Activated gamma-delta T cell (primary cell): ENCODE data around the gene DHX58.
"Not testable (repeated sequence)": the region's sequence is repeated elsewhere in the genome, so short reads cannot be mapped to it uniquely, and the experiment has no call there.

Experiments
- DNase-seq: peaks from one replicate; lab custom pipeline; 2025; lab: John Stamatoyannopoulos, UW
- total RNA-seq, 2 donors: gene quantifications; one replicate each; lab custom pipeline; 2026; lab: John Stamatoyannopoulos, UW

Gene DHX58
- total RNA-seq = 47.6 to 49.5 reads per million in 2 donors

DNA sequence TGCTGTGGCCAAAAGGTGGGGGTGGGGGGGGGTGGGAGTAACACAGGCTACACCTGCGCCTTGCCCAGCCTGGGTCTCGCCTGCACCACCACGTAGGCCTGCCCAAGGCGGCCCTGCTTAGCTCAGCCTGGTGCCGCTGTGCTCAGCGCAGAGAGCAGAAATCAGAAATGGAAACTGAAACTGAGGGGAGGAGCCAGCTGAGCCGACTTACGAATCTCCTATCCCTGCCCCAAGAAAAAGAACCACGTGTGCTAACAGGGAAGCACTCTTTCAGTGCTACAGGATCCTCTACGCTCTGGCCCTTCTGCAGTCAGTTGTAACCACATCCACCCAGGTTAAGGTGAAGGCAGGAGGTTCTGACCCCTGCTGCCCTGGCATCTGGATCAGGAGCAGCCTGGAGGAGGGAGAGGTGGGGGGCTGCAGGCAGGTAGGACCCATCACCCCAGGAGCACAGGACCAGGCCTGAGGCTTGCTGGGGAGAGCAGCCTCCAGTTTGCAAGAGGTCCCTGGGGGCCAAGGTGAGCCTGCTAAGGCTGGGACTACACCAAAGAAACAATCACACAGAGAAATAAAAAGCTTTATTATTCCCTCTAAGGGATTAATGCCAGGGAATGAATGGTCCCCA lies at the start of gene DHX58:
Gene DHX58, minus strand, starts transcription at position 163 of the 625 bp plus-strand sequence. CDS start 822 bp downstream, outside the sequence.
- no peak for DNase-seq

GRCh38 chr17:42160531-42160910 lies 48.0 kb upstream of the DHX58 start:
- no peak for DNase-seq

DNA sequence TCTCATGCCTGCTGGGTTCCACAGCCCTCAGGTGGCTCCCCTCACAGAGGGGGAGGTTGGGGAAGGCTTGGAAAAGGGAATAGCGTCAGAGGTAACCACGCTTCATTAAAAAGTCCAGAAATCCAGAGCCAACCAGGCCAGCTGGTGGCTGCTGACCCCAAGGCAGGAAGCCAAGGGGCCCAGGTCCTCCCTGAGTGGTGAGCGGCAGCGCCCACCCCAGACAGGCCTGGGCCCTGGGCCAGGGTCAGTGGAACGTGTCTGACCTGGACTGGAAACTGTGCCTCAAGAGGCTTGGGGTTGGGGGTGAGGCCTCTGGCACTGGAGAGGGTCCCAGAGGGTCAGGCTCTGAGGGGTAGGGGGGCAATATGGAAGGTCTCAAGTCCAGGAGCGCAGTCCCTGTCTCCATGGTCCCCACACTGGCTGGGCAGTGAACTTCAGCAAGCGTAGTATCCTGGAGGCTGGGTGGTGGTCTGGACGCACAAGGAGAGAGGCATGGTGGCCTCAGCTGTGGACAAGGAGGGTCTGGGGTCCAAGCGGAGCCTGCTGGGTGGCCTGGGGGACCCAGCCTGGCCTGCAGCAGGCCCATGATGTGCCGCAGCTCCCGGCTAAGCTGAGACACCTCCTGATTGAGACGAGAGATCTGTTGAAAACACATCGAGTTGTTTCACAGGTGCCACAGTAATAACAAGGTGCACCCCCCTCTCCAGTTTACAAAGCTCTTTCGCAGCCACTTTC lies 47.4 kb upstream of the DHX58 start:
- no peak for DNase-seq

- no peak for DNase-seq
Observed at GRCh38 chr17:42155614-42156045, 43.1 kb upstream of the DHX58 start.

GRCh38 chr17:42153919-42154742 lies 41.6 kb upstream of the DHX58 start:
- no peak for DNase-seq

- DNase-seq = no peak
Observed at GRCh38 chr17:42146911-42147607, 34.5 kb upstream of the DHX58 start.

- DNase-seq = not testable (repeated sequence)
Observed at GRCh38 chr17:42143138-42143537, 30.6 kb upstream of the DHX58 start.

DNA sequence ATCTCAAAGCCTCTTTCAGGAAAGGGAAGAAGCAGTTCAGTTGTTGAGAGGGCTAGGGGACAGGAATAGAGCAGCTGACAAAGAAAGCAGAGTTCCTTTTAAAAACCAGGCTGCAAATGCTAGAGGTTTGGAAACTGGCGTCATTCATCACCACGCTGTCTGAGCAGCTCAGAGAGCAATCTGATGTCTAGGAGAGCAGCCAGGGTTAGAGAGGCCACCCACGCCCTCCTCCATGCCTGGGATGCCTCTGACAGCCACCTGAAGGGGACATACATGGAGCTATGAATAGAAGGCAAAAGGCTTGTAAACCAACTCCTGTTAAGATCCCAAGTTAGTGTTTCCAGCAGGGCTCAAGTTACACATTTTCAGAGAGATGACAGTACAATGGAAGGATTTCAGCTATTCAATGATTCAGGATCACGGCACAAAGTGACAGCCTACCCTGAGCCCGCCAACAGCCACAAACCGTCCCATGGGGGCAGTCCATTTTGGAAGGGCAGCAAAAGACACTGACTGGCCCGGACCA lies 29.9 kb upstream of the DHX58 start:
- DNase-seq = no peak

- DNase-seq = no peak
Observed at GRCh38 chr17:42141382-42141781, 28.9 kb upstream of the DHX58 start.

DNA sequence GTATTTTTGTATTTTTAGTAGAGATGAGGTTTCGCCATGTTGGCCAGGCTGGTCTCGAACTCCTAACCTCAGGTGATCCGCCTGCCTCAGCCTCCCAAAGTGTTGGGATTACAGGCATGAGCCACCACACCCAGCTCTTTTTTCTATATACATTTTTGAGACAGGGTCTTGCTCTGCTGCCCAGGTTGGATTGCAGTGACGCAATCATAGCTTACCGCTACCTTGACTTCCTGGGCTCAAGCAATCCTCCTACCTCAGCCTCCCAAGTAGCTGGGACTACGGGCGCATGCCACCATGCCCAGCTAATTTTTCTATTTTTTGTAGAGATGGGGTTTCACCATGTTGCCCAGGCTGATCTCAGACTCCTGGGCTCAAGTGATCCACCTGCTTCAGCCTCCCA lies 28.2 kb upstream of the DHX58 start:
- DNase-seq = not testable (repeated sequence)

DNA sequence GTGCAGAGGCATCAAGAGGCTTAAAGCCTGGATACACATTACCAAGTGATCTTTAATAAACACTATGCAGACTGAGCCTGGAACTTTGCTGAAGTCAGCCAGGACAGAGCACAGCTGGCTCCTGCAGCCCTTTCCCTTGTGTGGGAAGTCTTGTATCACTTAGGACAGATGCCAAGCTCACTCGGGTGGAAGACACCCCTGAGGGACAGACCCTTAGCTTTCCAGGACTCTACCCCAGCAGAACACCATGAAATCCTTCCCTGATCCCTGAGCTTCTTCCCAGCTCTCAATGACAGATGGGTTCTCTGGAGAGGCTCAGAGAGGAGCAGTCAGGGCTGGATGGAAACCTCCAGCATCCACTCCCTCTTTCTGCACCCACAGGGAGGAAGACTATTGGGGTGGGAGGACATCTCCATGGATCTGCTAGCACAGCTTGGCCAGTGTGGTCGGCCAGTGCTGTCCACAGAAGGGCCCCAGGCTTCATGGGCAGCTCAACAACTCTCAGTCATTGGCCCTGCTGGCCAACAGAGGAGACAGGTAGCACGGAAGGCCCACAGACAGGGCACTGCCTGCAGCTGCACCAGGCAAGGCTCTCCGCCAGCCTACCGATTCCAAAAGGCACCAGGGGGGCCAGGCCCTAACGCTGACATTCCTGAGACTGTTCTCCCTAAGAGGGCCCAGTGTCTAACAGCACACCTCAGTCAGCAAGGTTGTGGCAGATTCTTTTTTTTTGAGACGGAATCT lies 26.4 kb upstream of the DHX58 start:
- DNase-seq = no peak

GRCh38 chr17:42136654-42137051 lies 24.1 kb upstream of the DHX58 start:
- no peak for DNase-seq

GRCh38 chr17:42135664-42136653 lies 23.4 kb upstream of the DHX58 start:
- no peak for DNase-seq

DNA sequence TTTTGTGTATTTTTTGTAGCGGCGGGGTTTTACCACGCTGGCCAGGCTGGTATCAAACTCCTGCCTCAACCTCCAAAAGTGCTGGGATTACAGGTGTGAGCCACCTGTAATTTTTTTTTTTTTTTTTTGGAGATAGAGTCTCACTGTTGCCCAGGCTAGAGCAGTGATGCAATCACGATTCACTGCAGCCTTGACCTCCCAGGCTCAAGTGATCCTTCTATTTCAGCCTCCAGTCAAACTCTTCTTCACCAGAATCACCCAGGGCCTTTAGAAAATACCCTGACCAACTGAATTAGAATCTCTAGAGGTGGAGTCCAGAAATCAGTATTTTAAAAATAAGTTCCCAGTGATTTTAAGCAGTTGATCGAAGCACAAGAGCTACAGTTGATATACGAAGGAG lies 22.6 kb upstream of the DHX58 start:
- no peak for DNase-seq

DNA sequence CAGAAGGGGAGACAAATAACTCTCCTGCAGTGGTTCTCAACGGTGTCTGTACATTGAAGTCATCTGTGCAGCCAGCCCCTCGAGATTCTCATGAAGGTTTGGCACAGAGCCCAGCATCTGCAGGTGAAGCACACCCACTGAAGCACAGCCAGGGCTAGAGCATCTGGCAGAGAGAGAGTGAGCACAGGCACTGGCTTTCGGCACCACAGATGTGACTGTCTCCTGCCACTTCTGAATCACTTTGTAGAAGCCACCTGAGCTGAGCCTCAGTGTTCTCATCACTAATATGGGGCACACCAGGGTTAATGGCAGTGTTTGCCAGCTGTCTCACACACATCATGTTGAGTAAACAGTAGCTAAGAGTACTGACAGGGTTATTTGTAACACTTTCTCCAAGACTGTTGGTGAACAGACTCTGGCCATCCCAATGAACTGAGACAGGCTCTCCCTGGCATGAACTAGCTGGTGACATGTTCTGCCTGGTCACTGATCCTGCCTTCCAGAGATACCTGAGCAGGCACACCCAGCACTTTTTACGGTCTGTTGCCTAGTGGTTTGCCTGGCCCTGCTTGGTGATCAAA lies 21.0 kb upstream of the DHX58 start:
- no peak for DNase-seq

- no peak for DNase-seq
Observed at GRCh38 chr17:42132941-42133340, 20.4 kb upstream of the DHX58 start.

GRCh38 chr17:42131981-42132432 lies 19.5 kb upstream of the DHX58 start:
- DNase-seq = no peak

GRCh38 chr17:42131232-42131631 lies 18.7 kb upstream of the DHX58 start:
- no peak for DNase-seq

GRCh38 chr17:42130310-42130936 lies 17.9 kb upstream of the DHX58 start:
- no peak for DNase-seq
